Brain microvascular endothelial cell (primary cell): Measurements from ENCODE around the gene WDR77.

ENCODE experiments used
- DNase-seq: peaks from one replicate; pipeline ENCODE4 v3.0.0-alpha.2; 2020
- H3K27ac ChIP-seq: fragments of 250-450 bp; sonication (Bioruptor Pico); 2 replicates; pipeline ENCODE4 v1.5.1; 2020; ENCODE audit warnings: mild to moderate bottlenecking, moderate library complexity
- H3K27me3 ChIP-seq: fragments of 250-450 bp; sonication (Bioruptor Pico); replicated peaks from 2 replicates; pipeline ENCODE4 v1.5.1; 2020; ENCODE audit warnings: mild to moderate bottlenecking
- H3K36me3 ChIP-seq: fragments of 250-450 bp; sonication (Bioruptor Pico); replicated peaks from 2 replicates; pipeline ENCODE4 v1.5.1; 2020; ENCODE audit warnings: mild to moderate bottlenecking
- H3K4me3 ChIP-seq: 2 replicates; pipeline ENCODE4 v1.5.1; 2011; ENCODE audit warnings: low read depth, mild to moderate bottlenecking, control low read depth, low read length, moderate library complexity
- in situ Hi-C: cut with HindIII; loops from 2 replicates; pipeline ENCODE4 v1.10.0; 2017; ENCODE audit warnings: low sequenced_read_pairs, low pct_ligation_motif_present
- TF ChIP-seq, protein P1 (sequence below): IDR thresholded peaks from 2 replicates; pipeline ENCODE4 v1.5.1; 2011; ENCODE audit warnings: low read depth, mild to moderate bottlenecking, moderate library complexity, low read length, control low read depth, inconsistent platforms; ENCODE audit errors: missing control alignments

Gene WDR77

DNA sequence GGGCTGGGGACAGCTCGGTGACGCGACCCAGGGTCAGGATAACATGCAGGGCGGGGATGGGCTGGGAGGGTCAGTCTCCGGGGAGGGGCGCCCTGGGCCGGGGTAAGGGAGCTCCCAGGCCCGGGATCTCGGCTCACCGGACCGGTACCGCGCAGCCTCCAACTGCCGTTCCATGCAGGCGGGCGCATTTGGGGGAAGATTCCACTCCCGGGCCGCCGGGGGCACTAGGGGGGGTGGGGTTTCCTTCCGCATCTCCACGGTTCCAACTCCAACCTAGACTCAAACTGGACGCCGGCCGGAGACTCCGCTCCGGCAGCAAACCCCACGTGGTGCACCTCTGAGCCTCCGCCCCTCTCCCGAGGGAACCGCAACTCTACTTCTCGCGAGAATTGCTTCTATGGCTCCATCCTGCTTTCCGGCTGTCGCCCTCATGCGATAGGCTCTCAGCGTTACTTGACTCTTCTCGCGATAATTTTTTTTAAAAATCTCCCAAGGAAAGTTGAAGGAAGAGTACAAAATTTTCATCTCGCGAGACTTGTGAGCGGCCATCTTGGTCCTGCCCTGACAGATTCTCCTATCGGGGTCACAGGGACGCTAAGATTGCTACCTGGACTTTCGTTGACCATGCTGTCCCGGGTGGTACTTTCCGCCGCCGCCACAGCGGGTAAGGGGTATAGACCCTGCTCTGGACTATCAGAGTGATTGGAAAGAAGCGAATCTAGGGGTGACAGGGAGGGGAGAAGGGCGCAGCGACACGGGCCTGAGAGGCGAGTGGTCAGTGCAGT is at the start of gene WDR77, which contains the start of gene ATP5PB:
WDR77 (minus strand) TSS at position 339 of the 785 bp plus-strand sequence; CDS start at position 252, 87 bp downstream.
ATP5PB (plus strand) TSS at position 547 of the 785 bp plus-strand sequence; CDS start at position 625, 78 bp downstream.
- in situ Hi-C loops = no loop called here
- TF ChIP-seq, protein P1, sequence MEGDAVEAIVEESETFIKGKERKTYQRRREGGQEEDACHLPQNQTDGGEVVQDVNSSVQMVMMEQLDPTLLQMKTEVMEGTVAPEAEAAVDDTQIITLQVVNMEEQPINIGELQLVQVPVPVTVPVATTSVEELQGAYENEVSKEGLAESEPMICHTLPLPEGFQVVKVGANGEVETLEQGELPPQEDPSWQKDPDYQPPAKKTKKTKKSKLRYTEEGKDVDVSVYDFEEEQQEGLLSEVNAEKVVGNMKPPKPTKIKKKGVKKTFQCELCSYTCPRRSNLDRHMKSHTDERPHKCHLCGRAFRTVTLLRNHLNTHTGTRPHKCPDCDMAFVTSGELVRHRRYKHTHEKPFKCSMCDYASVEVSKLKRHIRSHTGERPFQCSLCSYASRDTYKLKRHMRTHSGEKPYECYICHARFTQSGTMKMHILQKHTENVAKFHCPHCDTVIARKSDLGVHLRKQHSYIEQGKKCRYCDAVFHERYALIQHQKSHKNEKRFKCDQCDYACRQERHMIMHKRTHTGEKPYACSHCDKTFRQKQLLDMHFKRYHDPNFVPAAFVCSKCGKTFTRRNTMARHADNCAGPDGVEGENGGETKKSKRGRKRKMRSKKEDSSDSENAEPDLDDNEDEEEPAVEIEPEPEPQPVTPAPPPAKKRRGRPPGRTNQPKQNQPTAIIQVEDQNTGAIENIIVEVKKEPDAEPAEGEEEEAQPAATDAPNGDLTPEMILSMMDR = no peak
- DNase-seq = peak; percentile 97
- Histone ChIP-seq H3K36me3 (peaks cover 24% of the 10 kb centered on the region), H3K27ac (peak within 1 kb of the TSS; percentile 78), H3K27me3 (no peaks in the 10 kb centered on the region), H3K4me3 (peak within 1 kb of the TSS; percentile 100)

DNA sequence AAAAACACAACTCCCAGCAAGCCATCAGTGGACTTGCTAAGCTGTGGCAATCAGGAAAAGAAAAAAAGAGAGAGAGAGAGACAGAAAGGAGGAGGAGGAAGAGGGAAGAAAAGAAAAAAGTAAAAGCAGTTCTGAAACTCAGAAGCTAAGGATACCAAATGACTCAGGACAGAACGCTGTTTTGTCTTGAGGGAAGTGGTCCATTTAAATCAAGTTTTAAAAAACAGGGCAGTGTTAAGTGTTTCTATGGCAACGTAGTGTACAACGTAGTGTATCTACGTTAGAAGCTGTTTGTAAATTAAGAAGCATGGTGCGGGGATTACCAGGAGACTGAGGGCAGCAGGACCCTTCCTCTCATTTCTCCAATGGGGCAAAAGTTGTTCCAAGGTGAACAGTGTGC is 48.5 kb upstream of the WDR77 start:
- Histone ChIP-seq H3K27ac (no peak overlapping the region), H3K36me3 (no peaks in the 10 kb centered on the region), H3K4me3 (no peak overlapping the region), H3K27me3 (no peaks in the 10 kb centered on the region)
- no peak for DNase-seq
- TF ChIP-seq, protein P1 = no peak
- in situ Hi-C loops = no loop called here

DNA sequence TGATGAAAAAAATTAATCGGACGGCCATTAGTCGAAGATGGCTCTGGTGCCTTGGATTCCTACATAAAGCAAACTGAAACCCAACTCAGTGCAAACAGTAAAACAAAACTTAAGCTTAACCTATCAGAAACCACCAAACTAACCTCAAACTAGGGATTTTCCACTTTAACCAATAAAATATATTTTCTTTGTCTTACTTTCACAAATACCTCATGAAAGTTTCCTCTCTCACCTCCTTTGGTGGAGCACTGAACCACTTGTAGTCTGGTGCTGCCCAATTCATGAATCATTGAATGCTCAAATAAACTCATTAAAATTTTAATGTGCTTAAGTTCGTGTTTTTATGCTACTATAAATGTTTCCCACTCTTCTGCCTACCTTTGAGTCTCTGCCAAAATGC is 47.3 kb upstream of the WDR77 start:
- TF ChIP-seq, protein P1 = no peak
- no peak overlapping the region for H3K27ac ChIP-seq
- no peak overlapping the region for H3K4me3 ChIP-seq
- DNase-seq = no peak
- no peaks in the 10 kb centered on the region for H3K36me3 ChIP-seq
- in situ Hi-C loops = no loop called here
- H3K27me3 ChIP-seq = no peaks in the 10 kb centered on the region

DNA sequence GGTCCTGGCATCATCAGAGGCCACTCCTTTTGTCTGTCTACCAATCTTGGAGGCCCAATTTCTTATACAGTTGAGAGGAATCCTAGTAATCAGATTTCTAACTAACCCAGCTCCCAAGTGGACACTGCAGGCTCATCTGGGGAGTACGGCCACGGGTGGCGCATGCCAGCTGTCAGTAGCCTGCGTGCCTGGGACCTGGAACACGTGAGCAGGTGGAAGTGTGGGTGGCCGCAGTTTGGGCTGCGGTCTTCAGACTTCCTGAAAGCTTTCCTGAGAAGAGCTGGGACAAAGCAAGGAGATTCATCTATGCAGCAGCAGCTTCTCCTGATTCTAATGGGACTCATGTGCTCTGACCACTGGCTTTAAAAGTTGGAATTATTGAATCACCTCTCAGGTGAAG is 42.0 kb upstream of the WDR77 start:
- H3K36me3 ChIP-seq = no peaks in the 10 kb centered on the region
- TF ChIP-seq, protein P1 = no peak
- no peak overlapping the region for H3K4me3 ChIP-seq
- H3K27me3 ChIP-seq = no peaks in the 10 kb centered on the region
- in situ Hi-C loops = no loop called here
- DNase-seq = no peak
- no peak overlapping the region for H3K27ac ChIP-seq

DNA sequence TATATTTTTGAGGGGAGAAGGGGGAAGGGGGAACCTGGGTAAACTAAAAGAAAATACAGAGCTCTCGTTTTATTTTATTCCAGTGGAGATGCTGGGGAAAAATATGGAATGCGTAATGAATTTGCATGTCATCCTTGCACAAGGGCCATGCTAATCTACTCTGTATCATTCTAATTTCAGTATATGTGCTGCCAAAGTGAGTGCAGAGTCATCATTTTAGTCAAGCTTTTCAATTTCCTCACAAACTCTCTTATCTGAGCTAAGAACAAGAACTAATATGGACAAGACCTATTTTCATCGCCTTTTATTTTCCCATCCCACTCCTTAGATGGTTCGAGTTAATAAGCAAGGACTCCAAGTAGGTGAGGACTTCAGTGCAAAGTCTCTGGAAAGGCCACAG is 41.2 kb upstream of the WDR77 start:
- H3K36me3 ChIP-seq = no peaks in the 10 kb centered on the region
- no peaks in the 10 kb centered on the region for H3K27me3 ChIP-seq
- H3K4me3 ChIP-seq = no peak overlapping the region
- in situ Hi-C loops = no loop called here
- TF ChIP-seq, protein P1 = no peak
- H3K27ac ChIP-seq = no peak overlapping the region
- no peak for DNase-seq
